ENCODE measurements around the gene PPID.

- TF ChIP-seq, protein P1, sequence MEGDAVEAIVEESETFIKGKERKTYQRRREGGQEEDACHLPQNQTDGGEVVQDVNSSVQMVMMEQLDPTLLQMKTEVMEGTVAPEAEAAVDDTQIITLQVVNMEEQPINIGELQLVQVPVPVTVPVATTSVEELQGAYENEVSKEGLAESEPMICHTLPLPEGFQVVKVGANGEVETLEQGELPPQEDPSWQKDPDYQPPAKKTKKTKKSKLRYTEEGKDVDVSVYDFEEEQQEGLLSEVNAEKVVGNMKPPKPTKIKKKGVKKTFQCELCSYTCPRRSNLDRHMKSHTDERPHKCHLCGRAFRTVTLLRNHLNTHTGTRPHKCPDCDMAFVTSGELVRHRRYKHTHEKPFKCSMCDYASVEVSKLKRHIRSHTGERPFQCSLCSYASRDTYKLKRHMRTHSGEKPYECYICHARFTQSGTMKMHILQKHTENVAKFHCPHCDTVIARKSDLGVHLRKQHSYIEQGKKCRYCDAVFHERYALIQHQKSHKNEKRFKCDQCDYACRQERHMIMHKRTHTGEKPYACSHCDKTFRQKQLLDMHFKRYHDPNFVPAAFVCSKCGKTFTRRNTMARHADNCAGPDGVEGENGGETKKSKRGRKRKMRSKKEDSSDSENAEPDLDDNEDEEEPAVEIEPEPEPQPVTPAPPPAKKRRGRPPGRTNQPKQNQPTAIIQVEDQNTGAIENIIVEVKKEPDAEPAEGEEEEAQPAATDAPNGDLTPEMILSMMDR (conservative IDR thresholded peaks at IDR 0.05; ENCODE audit: low read depth, low read length): no peak
- TF ChIP-seq EZH2phosphoT487 (IDR thresholded peaks at IDR 0.05; ENCODE audit: borderline replicate concordance, low read length): no peak
Observed at GRCh38 chr4:158724637-158725036, 1.4 kb upstream of the PPID start.

Measured in PC-3 (cell line).